Mesodermal cell (in vitro differentiated cells): ENCODE measurements around the gene PRRX1.

Experiments used
- H3K27ac ChIP-seq: 2 replicates; pipeline ENCODE4 v1.7.0; 2013; ENCODE audit warnings: mild to moderate bottlenecking, low read depth, low read length, moderate library complexity; ENCODE audit not compliant: severe bottlenecking
- H3K36me3 ChIP-seq: 2 replicates; pipeline ENCODE4 v1.7.1; 2013; ENCODE audit warnings: mild to moderate bottlenecking, low read length, moderate library complexity; ENCODE audit not compliant: control insufficient read depth, insufficient read depth
- H3K4me1 ChIP-seq: one replicate; pipeline ENCODE4 v1.7.1; 2013; ENCODE audit warnings: mild to moderate bottlenecking, low read length; ENCODE audit not compliant: insufficient read depth, control insufficient read depth, poor library complexity, severe bottlenecking
- H3K4me3 ChIP-seq: 2 replicates; pipeline ENCODE4 v1.7.0; 2013; ENCODE audit warnings: low read length, control low read depth, mild to moderate bottlenecking; ENCODE audit not compliant: insufficient read depth, poor library complexity, severe bottlenecking; ENCODE audit errors: extremely low read depth
- H3K9me3 ChIP-seq: 2 replicates; pipeline ENCODE4 v1.7.1; 2013; ENCODE audit warnings: mild to moderate bottlenecking, low read length, moderate library complexity; ENCODE audit not compliant: control insufficient read depth
- WGBS, 2 experiments: methylation state at CpG; one replicate each; pipeline ENCODE4 v1.1.5; 2013; ENCODE audit warnings: missing lambda C conversion rate in 2 of 2; ENCODE audit not compliant: insufficient coverage in 2 of 2; 5-methylcytosine and 5-hydroxymethylcytosine counted together

PRRX1 gene

GRCh38 chr1:170675865-170676264 lies 11.9 kb downstream of the PRRX1 start:
- peaks cover 3% of the 10 kb centered on the region for H3K36me3 ChIP-seq
- no peak overlapping the region for H3K27ac ChIP-seq
- no peaks in the 10 kb centered on the region for H3K9me3 ChIP-seq
- H3K4me3 ChIP-seq: no peak overlapping the region
- no peaks in the 10 kb centered on the region for H3K4me1 ChIP-seq

- Histone ChIP-seq H3K4me1 (no peaks in the 10 kb centered on the region), H3K36me3 (peaks cover 3% of the 10 kb centered on the region), H3K4me3 (no peak overlapping the region), H3K9me3 (no peaks in the 10 kb centered on the region), H3K27ac (no peak overlapping the region)
Observed at GRCh38 chr1:170676628-170677027, 12.7 kb downstream of the PRRX1 start.

- Histone ChIP-seq H3K9me3 (no peaks in the 10 kb centered on the region), H3K4me3 (no peak overlapping the region), H3K27ac (no peak overlapping the region), H3K36me3 (peaks cover 3% of the 10 kb centered on the region), H3K4me1 (peaks cover 5% of the 10 kb centered on the region)
- 85 to 88% methylated on average over 3 of the region's 3 CpGs for WGBS, 2 experiments
Observed at GRCh38 chr1:170678027-170678600, 14.2 kb downstream of the PRRX1 start.

- H3K36me3 ChIP-seq: peaks cover 3% of the 10 kb centered on the region
- peaks cover 5% of the 10 kb centered on the region for H3K4me1 ChIP-seq
- no peaks in the 10 kb centered on the region for H3K9me3 ChIP-seq
- 81 to 100% methylated on average over 1 to 2 of the region's 3 CpGs for WGBS, 2 experiments
- no peak overlapping the region for H3K4me3 ChIP-seq
- no peak overlapping the region for H3K27ac ChIP-seq
Observed at GRCh38 chr1:170680428-170680827, 16.5 kb downstream of the PRRX1 start.

- Histone ChIP-seq H3K4me3 (no peak overlapping the region), H3K4me1 (peaks cover 5% of the 10 kb centered on the region), H3K36me3 (peaks cover 3% of the 10 kb centered on the region), H3K9me3 (no peaks in the 10 kb centered on the region), H3K27ac (no peak overlapping the region)
- WGBS, 2 experiments: no CpG with 5 or more reads among the region's 1 CpG
Observed at GRCh38 chr1:170682169-170682568, 18.2 kb downstream of the PRRX1 start.

- WGBS, 2 experiments: 86 to 100% methylated on average over 1 of the region's 1 CpG
- H3K9me3 ChIP-seq: no peaks in the 10 kb centered on the region
- no peak overlapping the region for H3K4me3 ChIP-seq
- no peak overlapping the region for H3K27ac ChIP-seq
- peaks cover 5% of the 10 kb centered on the region for H3K4me1 ChIP-seq
- peaks cover 3% of the 10 kb centered on the region for H3K36me3 ChIP-seq
Observed at GRCh38 chr1:170682809-170683208, 18.9 kb downstream of the PRRX1 start.

- Histone ChIP-seq H3K9me3 (no peaks in the 10 kb centered on the region), H3K4me1 (peaks cover 5% of the 10 kb centered on the region), H3K27ac (no peak overlapping the region), H3K4me3 (no peak overlapping the region), H3K36me3 (peaks cover 3% of the 10 kb centered on the region)
- WGBS, 2 experiments: 87 to 100% methylated on average over 1 to 4 of the region's 4 CpGs
Observed at GRCh38 chr1:170685166-170685565, 21.2 kb downstream of the PRRX1 start.

GRCh38 chr1:170686291-170686690 lies 22.4 kb downstream of the PRRX1 start:
- Histone ChIP-seq H3K9me3 (no peaks in the 10 kb centered on the region), H3K27ac (peak overlapping the region; percentile 18), H3K4me1 (peaks cover 5% of the 10 kb centered on the region), H3K36me3 (no peaks in the 10 kb centered on the region), H3K4me3 (no peak overlapping the region)
- 85 to 88% methylated on average over 2 to 6 of the region's 8 CpGs for WGBS, 2 experiments

- H3K9me3 ChIP-seq: no peaks in the 10 kb centered on the region
- no peaks in the 10 kb centered on the region for H3K4me1 ChIP-seq
- H3K36me3 ChIP-seq: no peaks in the 10 kb centered on the region
- no peak overlapping the region for H3K4me3 ChIP-seq
- peak overlapping the region; percentile 19 for H3K27ac ChIP-seq
- 88 to 100% methylated on average over 1 of the region's 4 CpGs for WGBS, 2 experiments
Observed at GRCh38 chr1:170687621-170688020, 23.7 kb downstream of the PRRX1 start.

- H3K4me1 ChIP-seq: peaks cover 11% of the 10 kb centered on the region
- H3K27ac ChIP-seq: no peak overlapping the region
- no peaks in the 10 kb centered on the region for H3K9me3 ChIP-seq
- H3K4me3 ChIP-seq: no peak overlapping the region
- H3K36me3 ChIP-seq: no peaks in the 10 kb centered on the region
Observed at GRCh38 chr1:170691258-170691657, 27.3 kb downstream of the PRRX1 start.

- H3K9me3 ChIP-seq: no peaks in the 10 kb centered on the region
- 67 to 72% methylated on average over 1 to 2 of the region's 2 CpGs for WGBS, 2 experiments
- H3K36me3 ChIP-seq: no peaks in the 10 kb centered on the region
- H3K4me3 ChIP-seq: no peak overlapping the region
- H3K27ac ChIP-seq: peak overlapping the region; percentile 70
- peaks cover 11% of the 10 kb centered on the region for H3K4me1 ChIP-seq
Observed at GRCh38 chr1:170692866-170693575, 29.1 kb downstream of the PRRX1 start.
